Duodenal mucosa (tissue), 2 donors: ENCODE results near the gene VENTX.
"Not testable (repeated sequence)": the region's sequence is repeated elsewhere in the genome, so short reads cannot be mapped to it uniquely, and the experiment has no call there.

Experiments
- H3K27ac ChIP-seq: one replicate; pipeline ENCODE4 v1.7.0; 2013; ENCODE audit warnings: low read depth, low read length
- H3K27me3 ChIP-seq, 2 donors: one replicate each; pipeline ENCODE4 v1.7.0; 2013; ENCODE audit warnings: low read length in 2 of 2, control low read depth in 1 of 2; ENCODE audit not compliant: insufficient read depth in 2 of 2, control insufficient read depth in 1 of 2
- H3K36me3 ChIP-seq, 2 donors: one replicate each; pipeline ENCODE4 v1.7.0; 2013; ENCODE audit warnings: low read length in 2 of 2, control low read depth in 1 of 2; ENCODE audit not compliant: insufficient read depth in 2 of 2, control insufficient read depth in 1 of 2
- H3K4me1 ChIP-seq, 2 donors: one replicate each; pipeline ENCODE4 v1.7.0; 2013; ENCODE audit warnings: low read length in 2 of 2, control low read depth in 1 of 2; ENCODE audit not compliant: insufficient read depth in 2 of 2, control insufficient read depth in 1 of 2
- H3K4me3 ChIP-seq, 2 donors: one replicate each; pipeline ENCODE4 v1.7.0; 2013; ENCODE audit warnings: low read length in 2 of 2, low read depth in 1 of 2
- H3K9ac ChIP-seq, 2 donors: one replicate each; pipeline ENCODE4 v1.7.0; 2013; ENCODE audit warnings: low read length in 2 of 2, low read depth in 1 of 2
- H3K9me3 ChIP-seq, 2 donors: one replicate each; pipeline ENCODE4 v1.7.0; 2013; ENCODE audit warnings: low read length in 2 of 2, control low read depth in 1 of 2; ENCODE audit not compliant: control insufficient read depth in 1 of 2

Gene VENTX

DNA sequence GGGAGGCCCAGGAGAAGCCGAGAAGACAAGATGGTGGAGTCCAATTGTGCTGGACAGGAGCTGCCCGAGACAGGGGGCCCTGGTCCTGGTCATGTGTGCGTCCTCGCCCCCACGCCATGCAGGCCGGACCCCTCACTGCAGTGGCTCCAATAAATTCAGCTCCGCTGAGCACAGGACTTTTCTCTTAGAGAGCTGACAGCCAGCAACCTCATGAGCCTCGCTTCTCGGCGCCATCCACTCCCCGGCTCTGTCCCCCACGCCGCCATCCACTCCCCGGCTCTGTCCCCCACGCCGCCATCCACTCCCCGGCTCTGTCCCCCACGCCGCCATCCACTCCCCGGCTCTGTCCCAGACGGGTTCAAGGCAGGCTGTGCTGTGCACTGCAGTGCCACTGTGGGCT, 10.4 kb upstream of the VENTX start:
- no peak overlapping the region for H3K9ac ChIP-seq
- H3K36me3 ChIP-seq: no peaks in the 10 kb centered on the region
- no peaks in the 10 kb centered on the region for H3K9me3 ChIP-seq
- no peak overlapping the region for H3K27ac ChIP-seq
- H3K4me3 ChIP-seq: no peak overlapping the region
- H3K27me3 ChIP-seq: peaks cover 23 to 30% of the 10 kb centered on the region in 2 donors
- no peaks in the 10 kb centered on the region for H3K4me1 ChIP-seq

DNA sequence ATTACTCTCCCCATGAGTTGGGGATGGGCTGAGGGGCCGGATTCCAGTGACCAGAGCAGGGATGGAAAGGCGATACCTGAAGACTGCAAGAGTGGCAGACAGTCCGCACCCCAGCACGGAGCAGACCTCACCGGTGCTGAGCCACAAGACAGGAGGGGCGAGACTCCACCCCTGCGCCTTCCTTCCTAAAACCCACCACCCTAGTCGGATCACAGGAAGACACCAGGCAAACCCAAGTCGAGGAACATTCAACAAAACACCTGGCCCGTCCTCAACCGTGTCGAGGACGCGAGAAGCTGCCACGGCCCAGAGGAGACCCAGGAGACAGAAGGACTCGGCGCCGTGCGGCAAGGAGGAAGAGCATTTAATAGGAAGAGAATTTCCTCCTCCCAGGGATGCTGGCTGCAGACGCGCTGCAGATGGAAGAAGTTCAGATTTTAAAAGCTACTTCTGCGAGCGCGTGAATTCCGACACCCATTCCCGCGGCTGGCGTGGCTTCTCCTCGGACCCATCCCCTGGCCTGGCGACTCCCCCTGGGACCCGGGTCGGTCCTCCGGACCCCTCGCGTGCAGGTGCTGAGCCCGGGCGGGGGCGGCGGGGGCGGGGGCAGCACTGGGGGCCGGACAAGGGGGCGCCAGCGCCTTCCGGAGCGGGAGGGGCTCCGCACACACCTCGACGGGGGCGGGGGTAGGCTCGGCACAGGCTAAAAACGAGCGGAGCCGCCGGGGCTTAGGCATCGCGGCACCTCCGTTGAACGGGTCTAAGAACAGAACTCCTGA, 8.2 kb upstream of the VENTX start:
- no peak overlapping the region for H3K27ac ChIP-seq
- no peaks in the 10 kb centered on the region for H3K4me1 ChIP-seq
- H3K9me3 ChIP-seq: no peaks in the 10 kb centered on the region
- no peak overlapping the region for H3K9ac ChIP-seq
- no peaks in the 10 kb centered on the region for H3K36me3 ChIP-seq
- peaks cover 24 to 30% of the 10 kb centered on the region in 2 donors for H3K27me3 ChIP-seq
- H3K4me3 ChIP-seq: no peak overlapping the region

DNA sequence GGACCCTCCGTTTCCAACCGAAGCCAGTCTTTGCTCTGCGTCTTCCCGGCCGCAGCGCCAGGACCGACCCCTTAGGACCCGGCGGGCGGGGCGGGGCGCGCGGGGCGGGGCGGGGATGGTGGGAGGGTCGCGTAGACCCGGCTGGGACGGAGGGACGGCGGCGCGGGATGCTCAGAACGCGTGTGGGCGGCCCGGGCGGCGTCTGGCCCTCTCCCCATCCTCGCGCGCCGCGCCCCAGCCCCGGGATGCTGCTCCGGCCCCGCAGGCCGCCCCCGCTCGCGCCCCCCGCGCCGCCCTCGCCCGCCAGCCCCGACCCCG, 7.7 kb upstream of the VENTX start, which contains the start of gene UTF1:
Gene UTF1, plus strand, starts transcription at position 174 of the 318 bp plus-strand sequence. Its CDS starts 72 bp downstream, at position 246.
- peaks cover 24 to 30% of the 10 kb centered on the region in 2 donors for H3K27me3 ChIP-seq
- no peak within 1 kb of the TSS for H3K9ac ChIP-seq
- H3K9me3 ChIP-seq: no peaks in the 10 kb centered on the region
- H3K4me3 ChIP-seq: no peak within 1 kb of the TSS
- H3K36me3 ChIP-seq: no peaks in the 10 kb centered on the region
- H3K4me1 ChIP-seq: no peaks in the 10 kb centered on the region
- H3K27ac ChIP-seq: no peak within 1 kb of the TSS

DNA sequence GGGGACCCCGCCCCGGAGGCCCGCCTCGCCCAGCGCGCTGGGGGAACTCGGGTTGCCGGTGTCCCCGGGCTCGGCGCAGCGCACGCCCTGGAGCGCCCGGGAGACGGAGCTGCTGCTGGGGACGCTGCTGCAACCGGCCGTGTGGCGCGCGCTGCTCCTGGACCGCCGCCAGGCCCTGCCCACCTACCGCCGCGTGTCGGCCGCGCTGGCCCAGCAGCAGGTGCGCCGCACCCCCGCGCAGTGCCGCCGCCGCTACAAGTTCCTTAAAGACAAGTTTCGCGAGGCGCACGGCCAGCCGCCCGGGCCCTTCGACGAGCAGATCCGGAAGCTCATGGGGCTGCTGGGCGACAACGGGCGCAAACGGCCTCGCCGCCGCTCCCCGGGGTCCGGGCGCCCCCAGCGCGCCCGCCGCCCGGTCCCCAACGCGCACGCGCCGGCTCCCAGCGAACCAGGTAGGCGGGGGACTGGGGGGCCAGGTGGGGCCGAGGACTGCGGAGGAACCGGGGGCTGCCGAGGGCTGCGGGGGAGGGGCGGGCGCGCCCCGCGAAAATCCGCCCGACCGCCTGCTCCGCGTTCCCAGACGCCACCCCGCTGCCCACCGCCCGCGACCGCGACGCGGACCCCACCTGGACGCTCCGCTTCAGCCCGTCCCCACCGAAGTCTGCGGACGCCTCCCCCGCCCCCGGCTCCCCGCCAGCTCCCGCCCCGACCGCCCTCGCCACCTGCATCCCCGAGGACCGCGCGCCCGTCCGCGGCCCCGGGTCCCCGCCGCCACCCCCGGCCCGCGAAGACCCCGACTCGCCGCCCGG, 7.1 kb upstream of the VENTX start:
- H3K27me3 ChIP-seq: peaks cover 24 to 30% of the 10 kb centered on the region in 2 donors
- no peak overlapping the region for H3K4me3 ChIP-seq
- H3K36me3 ChIP-seq: no peaks in the 10 kb centered on the region

DNA sequence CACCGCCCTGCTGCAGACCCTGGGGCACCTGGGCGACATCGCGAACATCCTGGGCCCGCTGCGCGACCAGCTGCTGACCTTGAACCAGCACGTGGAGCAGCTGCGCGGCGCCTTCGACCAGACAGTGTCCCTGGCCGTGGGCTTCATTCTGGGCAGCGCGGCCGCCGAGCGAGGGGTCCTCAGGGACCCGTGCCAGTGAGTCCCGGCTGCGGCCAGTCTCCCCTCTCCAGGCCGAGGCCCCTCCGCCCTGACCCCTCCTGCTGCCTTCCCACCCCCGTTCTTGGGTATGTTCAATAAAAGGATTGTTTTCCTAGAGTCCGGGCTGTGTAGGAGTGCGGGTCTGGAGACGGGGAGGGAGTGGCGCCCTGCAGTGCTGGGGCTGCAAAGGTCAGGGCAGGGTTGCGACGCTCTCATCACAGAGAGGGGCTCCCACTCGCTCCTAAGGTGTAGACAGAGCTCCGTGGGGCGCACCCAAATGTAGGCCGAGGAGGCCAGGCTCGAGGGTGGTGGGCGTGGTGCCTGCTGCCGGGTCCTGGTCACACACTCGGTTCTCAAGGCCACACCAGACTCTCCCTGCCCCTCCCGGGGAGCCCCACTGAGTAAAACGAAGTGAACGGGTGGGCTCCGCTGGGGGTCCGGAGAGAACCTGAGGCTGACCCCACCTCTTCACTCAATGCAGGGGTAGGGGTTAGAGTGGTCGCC, 6.3 kb upstream of the VENTX start:
- Histone ChIP-seq H3K4me3 (no peak overlapping the region), H3K27me3 (peaks cover 24 to 33% of the 10 kb centered on the region in 2 donors), H3K9ac (no peak overlapping the region), H3K4me1 (no peaks in the 10 kb centered on the region), H3K27ac (no peak overlapping the region), H3K9me3 (no peaks in the 10 kb centered on the region), H3K36me3 (no peaks in the 10 kb centered on the region)

More for the DNA sequence above, 7.1 kb upstream of the VENTX start:
- H3K9ac ChIP-seq: no peak overlapping the region
- no peaks in the 10 kb centered on the region for H3K4me1 ChIP-seq
- no peak overlapping the region for H3K27ac ChIP-seq
- H3K9me3 ChIP-seq: no peaks in the 10 kb centered on the region

DNA sequence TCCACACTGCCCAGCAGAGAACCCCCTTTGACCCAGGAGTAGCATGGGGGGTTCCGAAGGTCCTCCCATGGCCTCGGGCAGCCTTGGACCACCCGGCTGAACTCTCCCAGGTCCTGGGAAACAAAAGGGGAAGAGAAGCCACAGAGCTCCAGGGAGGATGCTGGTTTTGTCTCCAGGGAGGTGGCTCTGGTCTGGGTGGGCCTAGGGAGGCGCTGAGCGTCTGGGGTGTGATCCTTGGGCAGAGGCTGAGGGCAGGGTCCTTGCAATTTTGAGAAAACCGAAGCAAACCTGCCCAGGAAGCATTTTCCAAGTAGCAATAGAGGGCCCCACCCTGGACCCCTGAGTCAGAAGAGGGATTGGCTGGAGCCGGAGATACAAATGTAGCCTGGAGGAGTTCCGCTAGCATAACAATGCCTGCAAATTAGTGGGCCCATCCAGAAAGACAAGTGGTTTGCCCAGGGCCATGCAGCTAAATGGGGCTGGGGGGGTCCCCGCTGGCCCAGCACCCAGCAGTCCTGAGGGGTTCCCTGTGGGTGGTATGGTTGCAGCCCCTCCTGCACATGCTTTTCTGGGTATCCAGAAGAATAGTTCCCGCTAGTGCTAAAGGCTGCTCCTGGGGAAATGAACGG, 5.6 kb upstream of the VENTX start:
- Histone ChIP-seq H3K9me3 (no peaks in the 10 kb centered on the region), H3K9ac (no peak overlapping the region), H3K27me3 (peaks cover 24 to 32% of the 10 kb centered on the region in 2 donors), H3K4me1 (no peaks in the 10 kb centered on the region), H3K36me3 (no peaks in the 10 kb centered on the region), H3K4me3 (no peak overlapping the region), H3K27ac (no peak overlapping the region)

DNA sequence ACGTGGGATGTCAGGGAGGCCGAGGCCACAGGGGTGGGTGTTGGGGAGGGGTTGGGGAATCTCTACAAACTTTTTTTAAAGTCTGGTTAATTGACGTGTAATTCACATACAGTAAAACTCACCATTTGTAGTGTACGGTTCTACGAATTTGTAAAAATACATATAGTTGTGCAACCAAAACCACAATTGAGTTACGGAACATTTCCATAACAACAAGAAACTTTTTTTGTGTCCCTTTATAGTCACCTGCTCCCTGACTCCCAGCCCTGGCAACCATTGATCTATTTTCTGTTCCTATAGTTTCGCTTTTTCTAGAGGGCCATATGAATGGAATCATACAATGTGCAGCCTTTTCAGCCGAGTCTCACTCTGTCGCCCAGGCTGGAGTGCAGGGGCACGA, 2.9 kb upstream of the VENTX start:
- H3K4me1 ChIP-seq, H3K36me3 ChIP-seq, H3K4me3 ChIP-seq, H3K9me3 ChIP-seq, H3K9ac ChIP-seq, H3K27ac ChIP-seq: not testable (repeated sequence)
- peaks cover 26 to 31% of the 10 kb centered on the region in 2 donors for H3K27me3 ChIP-seq

DNA sequence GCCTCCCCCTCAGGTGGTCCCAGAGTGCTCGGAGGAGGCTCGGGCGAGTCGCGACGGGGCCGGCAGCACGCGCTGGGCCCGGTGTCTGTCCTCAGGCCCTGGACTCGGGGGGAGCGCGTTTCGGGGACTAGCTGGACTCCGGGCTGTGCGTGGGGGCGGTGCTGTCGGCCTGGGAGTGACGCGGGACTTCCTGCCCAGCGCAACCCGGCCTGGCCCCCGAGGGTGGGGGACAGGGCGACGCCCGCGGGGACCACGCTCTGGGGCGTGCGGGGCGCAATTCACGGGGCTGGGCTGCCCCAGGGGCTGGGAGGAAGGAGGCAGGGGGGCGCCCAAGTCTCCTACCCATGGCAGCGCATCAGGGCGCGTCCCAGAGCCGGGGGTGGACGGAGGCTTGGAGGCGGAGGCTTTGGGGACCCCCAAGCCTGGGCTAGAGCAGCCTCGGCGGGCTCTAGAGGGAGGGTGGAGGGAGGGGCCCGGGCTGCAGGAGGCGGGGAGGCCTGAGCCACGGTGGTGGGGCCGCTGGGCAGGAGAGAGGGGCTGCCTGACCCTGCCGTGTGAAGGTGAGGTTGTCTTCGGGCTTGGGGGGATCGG, 2.3 kb upstream of the VENTX start:
- peaks cover 26 to 35% of the 10 kb centered on the region in 2 donors for H3K27me3 ChIP-seq
- H3K9me3 ChIP-seq: no peaks in the 10 kb centered on the region
- no peaks in the 10 kb centered on the region for H3K36me3 ChIP-seq
- H3K27ac ChIP-seq: no peak overlapping the region
- no peak overlapping the region for H3K4me3 ChIP-seq
- H3K4me1 ChIP-seq: no peaks in the 10 kb centered on the region
- H3K9ac ChIP-seq: no peak overlapping the region

DNA sequence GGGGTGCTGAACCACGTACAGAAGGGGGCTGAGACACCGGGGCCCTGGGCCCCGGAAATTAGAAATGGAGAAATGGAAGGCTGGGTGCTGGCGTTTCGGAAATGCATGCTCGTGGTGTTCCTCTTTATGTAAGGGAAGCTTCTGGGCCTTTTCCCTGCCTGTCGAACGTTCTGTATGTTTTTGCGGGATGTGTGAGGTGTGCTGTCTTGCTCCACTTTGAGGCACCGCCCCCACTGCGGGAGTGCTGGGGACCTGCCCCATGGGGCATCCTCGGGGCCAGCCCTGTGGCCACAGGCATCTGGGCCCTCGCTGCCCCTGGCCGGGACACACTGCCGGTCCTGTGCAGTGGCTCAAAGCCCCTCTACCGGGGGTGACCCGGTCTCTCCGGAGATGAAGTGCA, 1.7 kb upstream of the VENTX start:
- Histone ChIP-seq H3K4me1 (peaks cover 2% of the 10 kb centered on the region in 2 donors), H3K36me3 (no peaks in the 10 kb centered on the region), H3K27ac (no peak overlapping the region), H3K4me3 (no peak overlapping the region), H3K9ac (no peak overlapping the region), H3K27me3 (peaks cover 28 to 35% of the 10 kb centered on the region in 2 donors), H3K9me3 (no peaks in the 10 kb centered on the region)
